Fibroblast of mammary gland (primary cell): ENCODE measurements around the gene DNASE1L3.
A peak's percentile ranks its signal among the peaks of the same experiment; 100 is the strongest.

Experiments
- DNase-seq: peaks from one replicate; pipeline ENCODE4 v3.0.0-alpha.2; 2010; ENCODE audit warnings: low read depth
- H3K4me3 ChIP-seq: 2 replicates; pipeline ENCODE4 v1.5.1; 2011; ENCODE audit warnings: low read depth, mild to moderate bottlenecking, low read length, moderate library complexity; ENCODE audit not compliant: control insufficient read depth
- TF ChIP-seq, protein P1 (sequence below): conservative IDR thresholded peaks from 2 replicates; pipeline ENCODE4 v1.5.1; 2011; ENCODE audit warnings: low read depth, low read length, inconsistent platforms; ENCODE audit not compliant: control insufficient read depth, insufficient read depth

DNASE1L3 gene

GRCh38 chr3:58169371-58169770 is 41.4 kb downstream of the DNASE1L3 start:
- no peak overlapping the region for H3K4me3 ChIP-seq
- TF ChIP-seq, protein P1, sequence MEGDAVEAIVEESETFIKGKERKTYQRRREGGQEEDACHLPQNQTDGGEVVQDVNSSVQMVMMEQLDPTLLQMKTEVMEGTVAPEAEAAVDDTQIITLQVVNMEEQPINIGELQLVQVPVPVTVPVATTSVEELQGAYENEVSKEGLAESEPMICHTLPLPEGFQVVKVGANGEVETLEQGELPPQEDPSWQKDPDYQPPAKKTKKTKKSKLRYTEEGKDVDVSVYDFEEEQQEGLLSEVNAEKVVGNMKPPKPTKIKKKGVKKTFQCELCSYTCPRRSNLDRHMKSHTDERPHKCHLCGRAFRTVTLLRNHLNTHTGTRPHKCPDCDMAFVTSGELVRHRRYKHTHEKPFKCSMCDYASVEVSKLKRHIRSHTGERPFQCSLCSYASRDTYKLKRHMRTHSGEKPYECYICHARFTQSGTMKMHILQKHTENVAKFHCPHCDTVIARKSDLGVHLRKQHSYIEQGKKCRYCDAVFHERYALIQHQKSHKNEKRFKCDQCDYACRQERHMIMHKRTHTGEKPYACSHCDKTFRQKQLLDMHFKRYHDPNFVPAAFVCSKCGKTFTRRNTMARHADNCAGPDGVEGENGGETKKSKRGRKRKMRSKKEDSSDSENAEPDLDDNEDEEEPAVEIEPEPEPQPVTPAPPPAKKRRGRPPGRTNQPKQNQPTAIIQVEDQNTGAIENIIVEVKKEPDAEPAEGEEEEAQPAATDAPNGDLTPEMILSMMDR, result no peak
- DNase-seq, result no peak

DNA sequence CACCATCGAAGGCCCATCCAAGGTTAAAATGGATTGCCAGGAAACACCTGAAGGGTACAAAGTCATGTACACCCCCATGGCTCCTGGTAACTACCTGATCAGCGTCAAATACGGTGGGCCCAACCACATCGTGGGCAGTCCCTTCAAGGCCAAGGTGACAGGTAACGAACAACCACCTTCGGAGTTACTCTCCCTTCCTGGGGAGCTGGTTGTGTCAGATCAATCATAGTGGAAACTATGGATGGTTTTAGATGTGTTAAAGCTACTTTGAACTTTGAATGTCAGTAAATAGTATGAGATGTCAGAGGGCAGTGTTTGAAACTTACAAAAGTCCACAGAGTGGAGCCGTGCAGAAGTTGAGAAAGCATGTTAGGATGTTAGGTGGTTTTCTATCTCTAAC is 42.3 kb downstream of the DNASE1L3 start:
- DNase-seq, result no peak
- H3K4me3 ChIP-seq, result no peak overlapping the region
- TF ChIP-seq, protein P1, result no peak

DNA sequence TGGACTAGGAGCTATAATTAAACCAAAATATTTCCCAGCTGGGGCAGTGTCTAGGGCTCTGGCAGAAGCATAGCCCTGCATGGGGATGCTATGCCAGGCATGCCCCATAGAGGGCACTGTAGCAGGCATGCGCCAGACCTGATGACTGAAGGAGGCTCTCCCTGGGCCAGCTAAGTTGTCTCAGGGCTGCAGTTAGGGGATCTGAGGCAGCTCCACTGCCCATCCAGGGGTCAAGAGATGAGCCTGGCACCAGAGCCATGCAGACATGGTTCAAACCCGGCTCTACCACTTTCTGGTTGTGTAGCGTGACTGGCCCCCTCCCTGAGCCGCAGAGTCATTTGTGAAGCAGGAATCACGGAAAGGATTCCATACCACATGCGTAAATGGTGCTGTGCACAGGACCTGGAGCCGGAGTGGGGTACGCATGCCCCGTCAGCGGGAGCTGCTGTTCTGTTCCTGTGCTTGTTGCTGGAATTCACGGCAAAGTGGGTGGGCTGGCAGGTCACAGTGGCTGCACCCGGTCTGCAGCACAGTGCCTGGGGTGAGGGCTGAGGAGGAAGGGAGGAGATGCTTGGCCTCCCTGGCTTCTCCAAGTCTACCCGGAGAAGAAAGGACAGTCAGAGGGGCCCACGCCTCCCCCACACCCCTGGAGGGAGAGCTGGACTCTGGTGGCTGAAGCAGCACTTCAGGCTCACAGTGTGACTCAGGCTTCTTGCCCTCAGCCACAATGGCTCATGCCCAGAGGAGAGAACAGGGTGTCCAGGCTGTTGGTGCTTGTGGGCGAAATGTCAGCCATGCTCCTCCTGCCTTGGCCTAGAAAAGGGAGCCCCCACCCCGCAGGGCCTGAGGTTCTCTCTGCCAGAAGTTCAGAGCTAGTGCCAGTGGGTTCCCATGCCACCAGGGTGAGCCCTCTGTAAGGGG is 43.1 kb downstream of the DNASE1L3 start:
- H3K4me3 ChIP-seq, result no peak overlapping the region
- TF ChIP-seq, protein P1, result peak; percentile 94
- DNase-seq, result peak; percentile 65

DNA sequence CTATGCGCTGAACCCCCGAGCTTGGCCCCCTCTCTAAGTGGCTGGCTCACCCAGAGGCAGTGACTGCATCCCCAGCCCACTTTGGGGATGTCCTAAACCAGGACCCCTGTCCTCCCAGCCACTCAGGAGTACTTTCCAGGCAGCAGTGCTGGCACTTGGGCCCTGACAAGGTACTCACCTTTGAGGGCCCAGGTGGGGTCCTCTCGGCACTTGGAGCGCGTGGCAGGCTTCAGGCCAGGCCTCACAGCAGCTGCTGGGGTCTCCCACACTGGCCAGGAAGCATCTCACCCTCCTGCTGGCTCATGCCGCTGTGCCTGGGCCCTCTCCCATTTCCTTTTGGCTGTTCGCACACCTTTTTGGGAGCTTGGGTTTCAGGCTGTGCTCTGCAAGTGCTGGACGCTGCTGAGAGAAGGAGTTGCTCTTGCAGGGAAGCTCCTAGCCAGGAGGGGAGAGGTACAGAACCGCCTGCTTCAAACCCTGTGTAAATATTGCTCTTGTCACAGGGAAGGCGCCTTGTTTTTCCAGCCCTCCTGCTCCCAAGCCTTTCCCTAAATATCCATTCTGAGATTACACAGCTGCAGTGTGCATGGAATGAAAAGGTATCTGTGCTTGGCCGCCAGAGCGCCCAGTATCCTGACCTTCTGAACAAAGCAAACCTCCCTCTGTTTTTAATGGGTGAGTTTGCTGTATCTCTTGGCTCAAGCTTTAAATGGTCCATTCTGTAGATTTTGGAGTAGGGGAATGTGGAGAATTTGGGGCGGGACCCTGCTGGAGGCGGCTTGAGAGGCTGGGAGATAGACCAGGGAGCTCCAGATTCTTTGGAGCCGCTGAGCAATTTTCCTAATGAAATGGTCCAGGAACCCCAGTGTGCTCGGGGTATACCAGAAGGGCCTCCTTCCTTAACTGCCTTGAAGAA is 45.6 kb downstream of the DNASE1L3 start:
- DNase-seq, result no peak
- H3K4me3 ChIP-seq, result no peak overlapping the region
- TF ChIP-seq, protein P1, result no peak

GRCh38 chr3:58164199-58164879 is 46.4 kb downstream of the DNASE1L3 start:
- DNase-seq, result no peak
- no peak overlapping the region for H3K4me3 ChIP-seq
- TF ChIP-seq, protein P1, result no peak

DNA sequence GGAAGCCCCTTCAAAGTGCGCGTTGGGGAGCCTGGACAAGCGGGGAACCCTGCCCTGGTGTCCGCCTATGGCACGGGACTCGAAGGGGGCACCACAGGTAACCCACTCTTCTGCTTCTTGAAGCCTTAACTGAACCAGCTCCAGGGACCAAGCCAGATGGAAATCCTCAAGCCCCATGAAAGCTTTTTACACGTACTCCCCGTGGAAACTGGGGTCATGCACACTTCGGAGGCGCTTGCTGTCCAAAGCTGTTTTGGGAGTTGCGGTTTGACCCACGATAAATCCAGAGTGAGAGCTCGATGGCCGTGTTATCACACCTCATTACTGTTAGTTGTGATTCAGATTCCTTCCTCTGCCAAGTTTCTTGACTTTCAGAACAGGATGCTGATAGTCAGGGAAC is 47.5 kb downstream of the DNASE1L3 start:
- TF ChIP-seq, protein P1, result no peak
- DNase-seq, result peak; percentile 32
- no peak overlapping the region for H3K4me3 ChIP-seq
